SK-N-SH (cell line): Measurements from ENCODE around the gene TMED9. TPM values are rescaled to one million over a fixed set of nuclear protein-coding genes. Genes with fewer than 3 reads are reported as not detected.

Experiments
- CTCF ChIA-PET: fragments of 300-600, 350-600 bp; formaldehyde crosslinking; extraction: SDS; loops from one replicate; lab custom pipeline; 2021; lab: Yijun Ruan, JAX
- POLR2A ChIA-PET: fragments of 350-600 bp; sonication (Branson Sonifier 250); formaldehyde crosslinking; extraction: SDS; loops from one replicate; lab custom pipeline; 2020; ENCODE audit warnings: antibody characterized with exemption, inconsistent platforms; lab: Yijun Ruan, JAX
- DNase-seq: peaks from one replicate; pipeline ENCODE4 v3.0.0; 2012
- H2AFZ ChIP-seq: fragments of 200-600 bp; sonication (generic); 2 replicates; pipeline ENCODE4 v1.8.1; 2016; ENCODE audit warnings: antibody characterized with exemption, mild to moderate bottlenecking, low read depth
- H3F3A ChIP-seq: fragments of 200-600 bp; sonication (generic); replicated peaks from 2 replicates; pipeline ENCODE3; 2016; ENCODE audit warnings: antibody characterized with exemption, mild to moderate bottlenecking; ENCODE audit not compliant: insufficient read depth
- H3K27ac ChIP-seq, 2 experiments: fragments of 200-500 bp in 1 of 2; fragments of 200-600 bp in 1 of 2; sonication (Bioruptor generic) in 1 of 2; sonication (generic), shearing (Covaris generic) in 1 of 2; 2 replicates each; pipeline versions ENCODE4 v1.5.1 to v1.6.1; 2014 to 2016; ENCODE audit warnings: low read depth in 2 of 2, inconsistent platforms in 1 of 2, low read length in 1 of 2, mild to moderate bottlenecking in 1 of 2, mixed read lengths in 1 of 2
- H3K27me3 ChIP-seq: fragments of 200-600 bp; sonication (generic), shearing (Covaris generic); 2 replicates; pipeline ENCODE4 v1.6.1; 2016; ENCODE audit warnings: mixed run types; ENCODE audit not compliant: insufficient read depth
- H3K36me3 ChIP-seq, 2 experiments: fragments of 200-500 bp in 1 of 2; fragments of 200-600 bp in 1 of 2; sonication (Bioruptor generic) in 1 of 2; sonication (generic) in 1 of 2; replicated peaks in 1 of 2; 2 replicates each; pipeline versions ENCODE3 to v1.5.1; 2014 to 2016; ENCODE audit warnings: low read length in 1 of 2, mild to moderate bottlenecking in 1 of 2; ENCODE audit not compliant: insufficient read depth in 2 of 2, control insufficient read depth in 1 of 2
- H3K4me1 ChIP-seq, 2 experiments: fragments of 200-500 bp in 1 of 2; fragments of 200-600 bp in 1 of 2; sonication (Bioruptor generic) in 1 of 2; sonication (generic), shearing (Covaris generic) in 1 of 2; 2 replicates each; pipeline versions ENCODE4 v1.5.1 to v1.6.1; 2014 to 2016; ENCODE audit warnings: low read depth in 1 of 2, low read length in 1 of 2, mixed run types in 1 of 2; ENCODE audit not compliant: insufficient read depth in 2 of 2, control insufficient read depth in 1 of 2
- H3K4me2 ChIP-seq: fragments of 200-600 bp; sonication (generic), shearing (Covaris generic); 2 replicates; pipeline ENCODE4 v1.6.1; 2017; ENCODE audit warnings: mixed run types
- H3K4me3 ChIP-seq, 2 experiments: fragments of 200-500 bp in 1 of 2; fragments of 200-600 bp in 1 of 2; sonication (Bioruptor generic) in 1 of 2; sonication (generic), shearing (Covaris generic) in 1 of 2; 2 replicates each; pipeline versions ENCODE4 v1.5.1 to v1.8.1; 2014 to 2016; ENCODE audit warnings: low read depth in 2 of 2, inconsistent platforms in 1 of 2, low read length in 1 of 2, mild to moderate bottlenecking in 1 of 2, mixed read lengths in 1 of 2, moderate library complexity in 1 of 2
- H3K79me2 ChIP-seq: fragments of 200-600 bp; sonication (generic); 2 replicates; pipeline ENCODE4 v1.8.1; 2017; ENCODE audit warnings: mild to moderate bottlenecking; ENCODE audit not compliant: insufficient read depth
- H3K9ac ChIP-seq: fragments of 200-600 bp; sonication (generic); 2 replicates; pipeline ENCODE4 v1.6.1; 2017; ENCODE audit warnings: mixed run types
- H3K9me2 ChIP-seq: fragments of 200-600 bp; sonication (generic); 2 replicates; pipeline ENCODE4 v1.6.1; 2017; ENCODE audit warnings: mixed run types
- H3K9me3 ChIP-seq: fragments of 200-600 bp; sonication (generic); 2 replicates; pipeline ENCODE4 v1.6.1; 2017; ENCODE audit warnings: mixed run types, mild to moderate bottlenecking, moderate library complexity
- H4K20me1 ChIP-seq: fragments of 200-600 bp; sonication (generic); 2 replicates; pipeline ENCODE4 v1.6.1; 2017; ENCODE audit warnings: mild to moderate bottlenecking, mixed run types; ENCODE audit not compliant: insufficient read depth
- CHD2 ChIP-seq: fragments of 150-350 bp; IDR thresholded peaks from 2 replicates; pipeline ENCODE4 v1.6.1; 2018; ENCODE audit warnings: low read length; ENCODE audit not compliant: partially characterized antibody
- EZH2phosphoT487 ChIP-seq: fragments of 200-600 bp; sonication (generic); IDR thresholded peaks from 2 replicates; pipeline ENCODE4 v1.6.1; 2017; ENCODE audit warnings: low read depth, mixed run types, mild to moderate bottlenecking, antibody characterized with exemption, moderate library complexity, borderline replicate concordance
- FOSL2 ChIP-seq: IDR thresholded peaks from 2 replicates; pipeline ENCODE4 v1.4.0; 2012; ENCODE audit warnings: low read depth, mild to moderate bottlenecking, moderate library complexity, borderline replicate concordance
- FOXJ3 ChIP-seq: sonication (generic); formaldehyde crosslinking; IDR thresholded peaks from 2 replicates; pipeline ENCODE4 v1.5.1; 2020; ENCODE audit warnings: mild to moderate bottlenecking, missing genetic modification reagents
- GABPA ChIP-seq: IDR thresholded peaks from 2 replicates; pipeline ENCODE4 v1.4.0; 2012; ENCODE audit warnings: low read depth, mild to moderate bottlenecking
- GATA2 ChIP-seq: sonication (generic); formaldehyde crosslinking; IDR thresholded peaks from 2 replicates; pipeline ENCODE4 v1.5.0; 2020; ENCODE audit warnings: mild to moderate bottlenecking, missing genetic modification reagents
- MXI1 ChIP-seq: IDR thresholded peaks from 2 replicates; pipeline ENCODE4 v1.6.1; 2012; ENCODE audit warnings: mild to moderate bottlenecking, low read depth, low read length, improper control_type of control experiment
- NFIC ChIP-seq: IDR thresholded peaks from 2 replicates; pipeline ENCODE4 v1.4.0; 2012; ENCODE audit warnings: borderline replicate concordance
- POLR2AphosphoS5 ChIP-seq: IDR thresholded peaks from 2 replicates; pipeline ENCODE4 v1.6.1; 2012; ENCODE audit warnings: low read depth, low read length
- RAD21 ChIP-seq: IDR thresholded peaks from 2 replicates; pipeline ENCODE4 v1.6.1; 2012; ENCODE audit warnings: mild to moderate bottlenecking, low read length
- RXRA ChIP-seq: IDR thresholded peaks from 2 replicates; pipeline ENCODE4 v1.4.0; 2012; ENCODE audit warnings: low read depth, mild to moderate bottlenecking, borderline replicate concordance
- SIN3A ChIP-seq: IDR thresholded peaks from 2 replicates; pipeline ENCODE4 v1.6.1; 2012; ENCODE audit warnings: low read depth, mild to moderate bottlenecking, low read length, moderate library complexity, borderline replicate concordance
- SMC3 ChIP-seq: IDR thresholded peaks from 2 replicates; pipeline ENCODE4 v1.6.1; 2012; ENCODE audit warnings: low read depth, low read length, improper control_type of control experiment
- TCF12 ChIP-seq: IDR thresholded peaks from 2 replicates; pipeline ENCODE4 v1.4.0; 2012
- TEAD4 ChIP-seq: IDR thresholded peaks from 2 replicates; pipeline ENCODE4 v1.4.0; 2012; ENCODE audit warnings: mild to moderate bottlenecking, borderline replicate concordance; ENCODE audit not compliant: insufficient read depth
- WGBS: methylation state at CpG from one replicate; pipeline ENCODE4 v1.1.6; 2017; ENCODE audit warnings: low lambda C conversion rate; 5-methylcytosine and 5-hydroxymethylcytosine counted together
- polyA plus RNA-seq, 3 experiments: library from polyadenylated mRNA; depleted of rRNA; stranded (reverse); fragments of >200 nt; gene quantifications; 2 replicates each; pipeline ENCODE4 v1.2.3, GENCODE V29; 2012
- TF ChIP-seq, protein P1 (sequence below): fragments of 150-350 bp; IDR thresholded peaks from 2 replicates; pipeline ENCODE4 v1.6.1; 2016; ENCODE audit warnings: mild to moderate bottlenecking, low read depth, low read length
- TF ChIP-seq, protein P2 (sequence below): fragments of 200-600 bp; sonication (generic); IDR thresholded peaks from 2 replicates; pipeline ENCODE4 v1.6.1; 2017; ENCODE audit warnings: antibody characterized with exemption, mild to moderate bottlenecking, moderate library complexity
- TF ChIP-seq, protein P3 (sequence below): IDR thresholded peaks from 2 replicates; pipeline ENCODE4 v1.4.0; 2012; ENCODE audit warnings: low read depth
- TF ChIP-seq, protein P4 (sequence below): IDR thresholded peaks from 2 replicates; pipeline ENCODE4 v1.4.0; 2012; ENCODE audit warnings: low read depth, borderline replicate concordance
- TF ChIP-seq, protein P5 (sequence below): IDR thresholded peaks from 2 replicates; pipeline ENCODE4 v1.6.1; 2012; ENCODE audit warnings: mild to moderate bottlenecking, low read depth, low read length, moderate library complexity
- TF ChIP-seq, protein P6 (sequence below): fragments of 150-350 bp; IDR thresholded peaks from 2 replicates; pipeline ENCODE4 v1.6.1; 2017; ENCODE audit warnings: antibody characterized with exemption, low read length, low read depth, borderline replicate concordance

TMED9 gene
- polyA plus RNA-seq, 1 of the 3 experiments (the other 2 are of a cell fraction) = 264 TPM

DNA sequence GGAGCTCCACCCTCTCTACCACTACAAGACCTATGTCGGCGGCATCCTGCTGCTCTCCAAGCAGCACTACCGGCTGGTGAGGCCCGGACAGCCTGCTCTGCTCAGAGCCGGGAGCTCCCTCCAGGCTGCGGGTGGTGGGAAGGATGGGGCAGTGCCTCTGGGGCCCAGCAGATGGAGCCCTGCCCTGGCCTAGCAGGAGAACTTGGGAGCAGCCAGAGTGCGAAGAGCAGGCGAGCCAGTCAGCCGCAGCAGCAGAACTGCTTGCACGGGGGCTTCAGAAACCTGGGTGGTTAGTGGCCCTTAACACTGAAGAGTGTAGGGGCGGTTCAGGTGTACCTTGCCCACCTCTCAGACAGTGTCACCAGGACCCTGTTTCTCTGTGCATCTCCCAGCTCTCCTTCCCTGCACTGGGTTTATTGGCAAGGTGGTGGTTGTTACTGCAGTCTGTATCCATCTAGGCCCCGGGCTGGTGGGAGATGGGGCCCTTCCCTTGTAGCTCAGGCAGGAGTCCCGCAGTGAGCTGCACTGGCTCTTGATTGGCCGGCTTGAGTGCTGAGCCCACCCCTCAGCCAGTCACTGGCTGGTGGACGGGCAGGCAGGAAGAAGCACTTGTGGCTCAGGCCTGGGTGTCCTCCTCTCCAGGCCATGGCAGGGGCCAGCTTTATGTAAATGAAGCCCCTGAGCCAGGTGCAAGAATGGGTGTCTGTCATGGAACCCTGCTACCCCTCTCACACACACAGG lies 15.6 kb downstream of the TMED9 start:
- ChIA-PET CTCF (interaction anchor here (0.6 to 2.2 kb wide), 10 partner anchors 8 to 454 kb away, joined by 3 to 13 read pairs (median 6); partner anchors contain the start of gene B4GALT7), POLR2A (interaction anchor here (0.6 to 1.5 kb wide), 2 partner anchors 15 to 597 kb away, joined by 3 to 4 read pairs; partner anchors contain the start of genes HNRNPAB and TMED9)
- Histone ChIP-seq H3K4me2 (no peak overlapping the region), H3K9me3 (no peaks in the 10 kb centered on the region), H3K27ac (no peak overlapping the region), H3F3A (no peaks in the 10 kb centered on the region), H3K36me3 (peaks cover 0 to 22% of the 10 kb centered on the region in 2 experiments), H3K9me2 (no peaks in the 10 kb centered on the region), H3K79me2 (no peaks in the 10 kb centered on the region), H3K4me3 (no peak overlapping the region), H2AFZ (no peak overlapping the region), H4K20me1 (no peaks in the 10 kb centered on the region), H3K4me1 (peaks cover 0 to 10% of the 10 kb centered on the region in 2 experiments; a peak in 1 of 4 replicates), H3K9ac (no peak overlapping the region), H3K27me3 (no peaks in the 10 kb centered on the region)
- TF ChIP-seq FOXJ3 (CRISPR knock-in tag) (no peak), GATA2 (CRISPR knock-in tag) (no peak), CHD2 (no peak), NFIC (no peak), EZH2phosphoT487 (no peak), FOSL2 (no peak), MXI1 (no peak), TCF12 (no peak), RAD21 (peak; percentile 75), RXRA (no peak), SMC3 (peak; percentile 79), TEAD4 (no peak), GABPA (no peak), SIN3A (no peak), POLR2AphosphoS5 (no peak)
- TF ChIP-seq, protein P1, sequence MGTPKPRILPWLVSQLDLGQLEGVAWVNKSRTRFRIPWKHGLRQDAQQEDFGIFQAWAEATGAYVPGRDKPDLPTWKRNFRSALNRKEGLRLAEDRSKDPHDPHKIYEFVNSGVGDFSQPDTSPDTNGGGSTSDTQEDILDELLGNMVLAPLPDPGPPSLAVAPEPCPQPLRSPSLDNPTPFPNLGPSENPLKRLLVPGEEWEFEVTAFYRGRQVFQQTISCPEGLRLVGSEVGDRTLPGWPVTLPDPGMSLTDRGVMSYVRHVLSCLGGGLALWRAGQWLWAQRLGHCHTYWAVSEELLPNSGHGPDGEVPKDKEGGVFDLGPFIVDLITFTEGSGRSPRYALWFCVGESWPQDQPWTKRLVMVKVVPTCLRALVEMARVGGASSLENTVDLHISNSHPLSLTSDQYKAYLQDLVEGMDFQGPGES = no peak
- TF ChIP-seq, protein P2, sequence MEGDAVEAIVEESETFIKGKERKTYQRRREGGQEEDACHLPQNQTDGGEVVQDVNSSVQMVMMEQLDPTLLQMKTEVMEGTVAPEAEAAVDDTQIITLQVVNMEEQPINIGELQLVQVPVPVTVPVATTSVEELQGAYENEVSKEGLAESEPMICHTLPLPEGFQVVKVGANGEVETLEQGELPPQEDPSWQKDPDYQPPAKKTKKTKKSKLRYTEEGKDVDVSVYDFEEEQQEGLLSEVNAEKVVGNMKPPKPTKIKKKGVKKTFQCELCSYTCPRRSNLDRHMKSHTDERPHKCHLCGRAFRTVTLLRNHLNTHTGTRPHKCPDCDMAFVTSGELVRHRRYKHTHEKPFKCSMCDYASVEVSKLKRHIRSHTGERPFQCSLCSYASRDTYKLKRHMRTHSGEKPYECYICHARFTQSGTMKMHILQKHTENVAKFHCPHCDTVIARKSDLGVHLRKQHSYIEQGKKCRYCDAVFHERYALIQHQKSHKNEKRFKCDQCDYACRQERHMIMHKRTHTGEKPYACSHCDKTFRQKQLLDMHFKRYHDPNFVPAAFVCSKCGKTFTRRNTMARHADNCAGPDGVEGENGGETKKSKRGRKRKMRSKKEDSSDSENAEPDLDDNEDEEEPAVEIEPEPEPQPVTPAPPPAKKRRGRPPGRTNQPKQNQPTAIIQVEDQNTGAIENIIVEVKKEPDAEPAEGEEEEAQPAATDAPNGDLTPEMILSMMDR = peak; percentile 80
- TF ChIP-seq, protein P3, sequence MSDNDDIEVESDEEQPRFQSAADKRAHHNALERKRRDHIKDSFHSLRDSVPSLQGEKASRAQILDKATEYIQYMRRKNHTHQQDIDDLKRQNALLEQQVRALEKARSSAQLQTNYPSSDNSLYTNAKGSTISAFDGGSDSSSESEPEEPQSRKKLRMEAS = peak; percentile 33; the same call in 1 of the 2 replicates
- TF ChIP-seq, protein P4, sequence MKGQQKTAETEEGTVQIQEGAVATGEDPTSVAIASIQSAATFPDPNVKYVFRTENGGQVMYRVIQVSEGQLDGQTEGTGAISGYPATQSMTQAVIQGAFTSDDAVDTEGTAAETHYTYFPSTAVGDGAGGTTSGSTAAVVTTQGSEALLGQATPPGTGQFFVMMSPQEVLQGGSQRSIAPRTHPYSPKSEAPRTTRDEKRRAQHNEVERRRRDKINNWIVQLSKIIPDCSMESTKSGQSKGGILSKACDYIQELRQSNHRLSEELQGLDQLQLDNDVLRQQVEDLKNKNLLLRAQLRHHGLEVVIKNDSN = no peak
- TF ChIP-seq, protein P5, sequence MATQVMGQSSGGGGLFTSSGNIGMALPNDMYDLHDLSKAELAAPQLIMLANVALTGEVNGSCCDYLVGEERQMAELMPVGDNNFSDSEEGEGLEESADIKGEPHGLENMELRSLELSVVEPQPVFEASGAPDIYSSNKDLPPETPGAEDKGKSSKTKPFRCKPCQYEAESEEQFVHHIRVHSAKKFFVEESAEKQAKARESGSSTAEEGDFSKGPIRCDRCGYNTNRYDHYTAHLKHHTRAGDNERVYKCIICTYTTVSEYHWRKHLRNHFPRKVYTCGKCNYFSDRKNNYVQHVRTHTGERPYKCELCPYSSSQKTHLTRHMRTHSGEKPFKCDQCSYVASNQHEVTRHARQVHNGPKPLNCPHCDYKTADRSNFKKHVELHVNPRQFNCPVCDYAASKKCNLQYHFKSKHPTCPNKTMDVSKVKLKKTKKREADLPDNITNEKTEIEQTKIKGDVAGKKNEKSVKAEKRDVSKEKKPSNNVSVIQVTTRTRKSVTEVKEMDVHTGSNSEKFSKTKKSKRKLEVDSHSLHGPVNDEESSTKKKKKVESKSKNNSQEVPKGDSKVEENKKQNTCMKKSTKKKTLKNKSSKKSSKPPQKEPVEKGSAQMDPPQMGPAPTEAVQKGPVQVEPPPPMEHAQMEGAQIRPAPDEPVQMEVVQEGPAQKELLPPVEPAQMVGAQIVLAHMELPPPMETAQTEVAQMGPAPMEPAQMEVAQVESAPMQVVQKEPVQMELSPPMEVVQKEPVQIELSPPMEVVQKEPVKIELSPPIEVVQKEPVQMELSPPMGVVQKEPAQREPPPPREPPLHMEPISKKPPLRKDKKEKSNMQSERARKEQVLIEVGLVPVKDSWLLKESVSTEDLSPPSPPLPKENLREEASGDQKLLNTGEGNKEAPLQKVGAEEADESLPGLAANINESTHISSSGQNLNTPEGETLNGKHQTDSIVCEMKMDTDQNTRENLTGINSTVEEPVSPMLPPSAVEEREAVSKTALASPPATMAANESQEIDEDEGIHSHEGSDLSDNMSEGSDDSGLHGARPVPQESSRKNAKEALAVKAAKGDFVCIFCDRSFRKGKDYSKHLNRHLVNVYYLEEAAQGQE = no peak
- TF ChIP-seq, protein P6, sequence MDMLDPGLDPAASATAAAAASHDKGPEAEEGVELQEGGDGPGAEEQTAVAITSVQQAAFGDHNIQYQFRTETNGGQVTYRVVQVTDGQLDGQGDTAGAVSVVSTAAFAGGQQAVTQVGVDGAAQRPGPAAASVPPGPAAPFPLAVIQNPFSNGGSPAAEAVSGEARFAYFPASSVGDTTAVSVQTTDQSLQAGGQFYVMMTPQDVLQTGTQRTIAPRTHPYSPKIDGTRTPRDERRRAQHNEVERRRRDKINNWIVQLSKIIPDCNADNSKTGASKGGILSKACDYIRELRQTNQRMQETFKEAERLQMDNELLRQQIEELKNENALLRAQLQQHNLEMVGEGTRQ = no peak
- 26% methylated on average over 5 of the region's 15 CpGs for WGBS
- peak; percentile 93 for DNase-seq
